ENCODE results near the gene ITPR2. TPM values are rescaled to one million over a fixed set of nuclear protein-coding genes. Genes with fewer than 3 reads are reported as not detected.

ITPR2 gene
- total and polyA plus RNA-seq, 2 experiments from 2014 or later, result 5.0 to 9.1 TPM

DNA sequence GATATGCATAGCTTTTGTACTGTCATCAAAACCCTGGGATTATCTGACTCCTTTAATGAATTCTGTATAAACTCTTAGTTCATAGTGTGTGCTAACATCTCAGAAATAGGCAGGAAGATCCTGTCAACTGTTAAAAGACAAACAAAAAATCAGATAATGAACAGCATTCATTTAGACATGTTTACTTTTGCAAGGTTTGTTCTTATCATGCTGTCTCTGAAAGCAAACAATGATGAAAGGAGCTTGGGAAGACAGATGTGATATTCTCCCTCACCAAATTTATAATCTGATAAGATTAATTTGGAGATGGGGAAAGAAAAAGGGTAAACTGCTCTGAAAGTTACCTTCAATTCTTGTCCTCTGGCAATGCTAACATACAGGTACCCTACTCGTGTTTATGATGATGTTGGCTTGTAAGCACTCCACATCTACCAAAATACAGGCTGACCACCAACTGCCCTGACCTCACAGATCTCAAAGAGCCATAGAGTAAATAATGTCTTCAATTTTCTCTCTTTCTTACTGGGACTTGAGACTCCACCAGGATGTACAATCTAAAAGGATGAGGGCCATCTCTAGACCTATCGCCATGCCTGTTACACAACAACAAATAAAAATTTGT, 403.8 kb downstream of the ITPR2 start:
- in situ Hi-C loops (cut with MboI), result no loop called here
- no peaks in the 10 kb centered on the region for H3K79me2 ChIP-seq (ENCODE audit: insufficient read depth)
- no peaks in the 10 kb centered on the region for H3K9me3 ChIP-seq (ENCODE audit: low read depth)
- no peak for DNase-seq
- H3K4me2 ChIP-seq (ENCODE audit: unreplicated experiment), result no peak overlapping the region
- H3K27ac ChIP-seq, result no peak overlapping the region
- H3K9me2 ChIP-seq (ENCODE audit: insufficient read depth), result no peaks in the 10 kb centered on the region
- H4K20me1 ChIP-seq (ENCODE audit: insufficient read depth), result no peaks in the 10 kb centered on the region
- no peak overlapping the region for H3K4me3 ChIP-seq
- H3F3A ChIP-seq (ENCODE audit: insufficient read depth), result no peaks in the 10 kb centered on the region
- no peak overlapping the region for H2AFZ ChIP-seq
- no peak overlapping the region for H3K9ac ChIP-seq
- H3K4me1 ChIP-seq (ENCODE audit: insufficient read depth), result peaks cover 14% of the 10 kb centered on the region; the same call in 1 of the 2 replicates
- WGBS, 2 experiments (ENCODE audit: low coverage in 1 of 2, low lambda C conversion rate in 2 of 2, missing lambda C conversion rate in 2 of 2), result 94 to 100% methylated on average over 2 of the region's 2 CpGs
- H3K27me3 ChIP-seq (replicated peaks; ENCODE audit: insufficient read depth), result no peaks in the 10 kb centered on the region
- H3K36me3 ChIP-seq (ENCODE audit: low read depth), result no peaks in the 10 kb centered on the region
- no peak for TF ChIP-seq EZH2 (IDR thresholded peaks at IDR 0.05; ENCODE audit: insufficient read depth, poor library complexity, severe bottlenecking)
- TF ChIP-seq EZH2phosphoT487 (IDR thresholded peaks at IDR 0.05; ENCODE audit: insufficient read depth, low read depth), result no peak

DNA sequence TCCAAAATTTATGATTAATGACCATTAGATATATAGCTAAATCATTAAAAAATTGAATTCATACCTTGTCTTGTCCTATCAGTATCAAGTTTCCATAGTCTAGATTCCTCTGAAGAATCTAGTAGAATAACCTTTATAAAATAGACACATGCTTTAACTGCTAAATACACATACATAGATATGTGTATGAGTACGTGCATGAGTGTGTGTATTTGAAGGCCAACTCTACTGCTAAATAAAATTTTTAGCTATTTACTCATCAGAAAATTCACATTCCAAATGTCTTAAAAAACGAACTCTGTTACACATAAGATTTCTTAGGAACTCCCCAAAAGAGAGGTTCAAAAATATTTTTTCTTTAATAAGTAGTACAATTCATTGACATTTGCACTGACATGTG, 404.6 kb downstream of the ITPR2 start:
- H3K9ac ChIP-seq, result no peak overlapping the region
- no peaks in the 10 kb centered on the region for H3K9me2 ChIP-seq (ENCODE audit: insufficient read depth)
- no peaks in the 10 kb centered on the region for H3K36me3 ChIP-seq (ENCODE audit: low read depth)
- TF ChIP-seq EZH2 (IDR thresholded peaks at IDR 0.05; ENCODE audit: insufficient read depth, poor library complexity, severe bottlenecking) (no peak), EZH2phosphoT487 (IDR thresholded peaks at IDR 0.05; ENCODE audit: insufficient read depth, low read depth) (no peak)
- H3K4me3 ChIP-seq, result no peak overlapping the region
- H3K4me2 ChIP-seq (ENCODE audit: unreplicated experiment), result no peak overlapping the region
- H3K79me2 ChIP-seq (ENCODE audit: insufficient read depth), result no peaks in the 10 kb centered on the region
- WGBS, 2 experiments (ENCODE audit: low coverage in 1 of 2, low lambda C conversion rate in 2 of 2, missing lambda C conversion rate in 2 of 2), result 45 to 52% methylated on average over 2 of the region's 2 CpGs
- no peaks in the 10 kb centered on the region for H4K20me1 ChIP-seq (ENCODE audit: insufficient read depth)
- no peak overlapping the region for H2AFZ ChIP-seq
- H3K4me1 ChIP-seq (ENCODE audit: insufficient read depth), result peaks cover 14% of the 10 kb centered on the region; the same call in 1 of the 2 replicates
- in situ Hi-C loops (cut with MboI), result no loop called here
- H3K27ac ChIP-seq, result no peak overlapping the region
- H3K27me3 ChIP-seq (replicated peaks; ENCODE audit: insufficient read depth), result no peaks in the 10 kb centered on the region
- H3F3A ChIP-seq (ENCODE audit: insufficient read depth), result no peaks in the 10 kb centered on the region
- peak; percentile 41 for DNase-seq
- H3K9me3 ChIP-seq (ENCODE audit: low read depth), result no peaks in the 10 kb centered on the region

DNA sequence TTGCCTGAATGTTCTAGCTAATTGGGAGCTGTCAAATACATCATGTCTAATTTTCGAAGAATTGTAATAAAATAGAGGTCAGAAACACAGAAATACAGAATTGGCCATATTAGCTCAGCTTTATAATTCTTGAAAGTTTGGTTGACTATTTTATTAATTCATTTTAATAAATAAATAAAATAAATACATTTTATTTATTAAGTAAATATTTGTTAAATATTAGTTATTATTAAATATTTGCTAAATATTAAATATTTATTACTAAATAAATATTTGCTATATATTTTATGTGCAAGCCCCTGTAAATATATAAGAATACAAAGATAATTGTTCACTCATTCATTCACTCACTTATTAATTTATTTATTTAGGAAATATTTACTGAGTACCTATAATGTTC, 406.3 kb downstream of the ITPR2 start:
- Histone ChIP-seq H3K9me2 (ENCODE audit: insufficient read depth) (no peaks in the 10 kb centered on the region), H3K27me3 (replicated peaks; ENCODE audit: insufficient read depth) (no peaks in the 10 kb centered on the region), H3K27ac (no peak overlapping the region), H3K9ac (no peak overlapping the region), H3K79me2 (ENCODE audit: insufficient read depth) (no peaks in the 10 kb centered on the region), H3K9me3 (ENCODE audit: low read depth) (no peaks in the 10 kb centered on the region), H4K20me1 (ENCODE audit: insufficient read depth) (no peaks in the 10 kb centered on the region), H3K4me2 (ENCODE audit: unreplicated experiment) (no peak overlapping the region), H3K36me3 (ENCODE audit: low read depth) (no peaks in the 10 kb centered on the region), H3K4me1 (ENCODE audit: insufficient read depth) (peaks cover 14% of the 10 kb centered on the region; the same call in 1 of the 2 replicates), H3F3A (ENCODE audit: insufficient read depth) (no peaks in the 10 kb centered on the region), H2AFZ (no peak overlapping the region), H3K4me3 (no peak overlapping the region)
- in situ Hi-C loops (cut with MboI), result no loop called here
- DNase-seq, result no peak
- 92 to 93% methylated on average over 1 of the region's 1 CpG for WGBS, 2 experiments (ENCODE audit: low coverage in 1 of 2, low lambda C conversion rate in 2 of 2, missing lambda C conversion rate in 2 of 2)
- TF ChIP-seq EZH2phosphoT487 (IDR thresholded peaks at IDR 0.05; ENCODE audit: insufficient read depth, low read depth), result no peak

DNA sequence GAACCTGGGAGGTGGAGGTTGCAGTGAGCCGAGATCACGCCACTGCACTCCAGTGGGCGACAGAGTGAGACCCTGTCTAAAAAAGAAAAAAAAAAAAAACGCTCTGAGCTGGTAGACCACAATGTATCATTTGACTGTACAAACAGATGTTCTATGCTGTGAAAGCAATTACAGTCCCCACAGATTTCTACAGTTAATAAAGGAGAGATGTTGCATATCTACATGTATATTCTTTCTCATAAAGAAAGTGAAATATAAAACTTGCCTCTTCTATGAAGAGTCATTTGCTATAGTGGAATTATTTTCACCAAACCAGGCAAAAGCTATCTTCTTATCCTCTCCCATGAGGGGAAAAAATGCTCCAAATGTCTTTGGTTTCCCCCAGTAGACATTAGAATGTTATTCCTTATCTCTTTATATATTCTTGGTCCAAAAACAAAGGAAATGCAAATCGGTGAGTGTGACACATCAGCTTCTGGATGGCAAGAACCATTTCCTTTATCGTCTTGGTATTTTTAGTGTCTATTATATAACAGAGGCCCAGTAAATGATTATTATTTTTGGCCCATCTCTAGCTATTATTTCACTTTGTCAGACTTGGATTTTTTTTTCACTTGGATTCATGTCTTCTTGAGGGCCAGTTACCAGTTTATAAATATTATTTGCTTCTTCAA, 407.3 kb downstream of the ITPR2 start:
- Histone ChIP-seq H3K9me3 (ENCODE audit: low read depth) (no peaks in the 10 kb centered on the region), H3F3A (ENCODE audit: insufficient read depth) (no peaks in the 10 kb centered on the region), H3K4me1 (ENCODE audit: insufficient read depth) (peaks cover 14% of the 10 kb centered on the region; the same call in 1 of the 2 replicates), H2AFZ (0 out of 2 replicates have a peak overlapping the region, but pooled peaks have one; percentile 42), H3K79me2 (ENCODE audit: insufficient read depth) (no peaks in the 10 kb centered on the region), H3K9ac (no peak overlapping the region), H3K36me3 (ENCODE audit: low read depth) (no peaks in the 10 kb centered on the region), H3K4me2 (ENCODE audit: unreplicated experiment) (no peak overlapping the region), H3K9me2 (ENCODE audit: insufficient read depth) (no peaks in the 10 kb centered on the region), H3K4me3 (no peak overlapping the region), H3K27ac (no peak overlapping the region), H4K20me1 (ENCODE audit: insufficient read depth) (no peaks in the 10 kb centered on the region), H3K27me3 (replicated peaks; ENCODE audit: insufficient read depth) (no peaks in the 10 kb centered on the region)
- TF ChIP-seq EZH2phosphoT487 (IDR thresholded peaks at IDR 0.05; ENCODE audit: insufficient read depth, low read depth) (no peak), EZH2 (IDR thresholded peaks at IDR 0.05; ENCODE audit: insufficient read depth, poor library complexity, severe bottlenecking) (no peak)
- 75% methylated on average over 6 of the region's 6 CpGs for WGBS, 2 experiments (ENCODE audit: low coverage in 1 of 2, low lambda C conversion rate in 2 of 2, missing lambda C conversion rate in 2 of 2)
- in situ Hi-C loops (cut with MboI), result no loop called here
- DNase-seq, result peak; percentile 2
